Prostate gland (tissue), 2 donors: ENCODE measurements around the gene CEP68.

ENCODE experiments used
- CTCF ChIP-seq, 4 experiments: fragments of 200-600 bp in 2 of 4; fragments of 450-650 bp in 2 of 4; sonication (generic) in 2 of 4; IDR thresholded peaks; 1 replicate in 3 of 4; 2 replicates in 1 of 4; pipeline ENCODE4 v1.5.1; 2016 to 2019; ENCODE audit warnings: antibody characterized with exemption in 4 of 4, mild to moderate bottlenecking in 2 of 4, moderate library complexity in 2 of 4
- POLR2AphosphoS5 ChIP-seq: sonication (generic); formaldehyde crosslinking; IDR thresholded peaks from one replicate; pipeline ENCODE4 v1.6.1; 2017; ENCODE audit warnings: antibody characterized with exemption

GRCh38 chr2:65018141-65018582 is 38.1 kb upstream of the CEP68 start:
- TF ChIP-seq POLR2AphosphoS5 (no peak), CTCF (IDR thresholded peaks at IDR 0.05) (no peak)
